ENCODE measurements around the gene NME1.
"Not testable (repeated sequence)": the region's sequence is repeated elsewhere in the genome, so short reads cannot be mapped to it uniquely, and the experiment has no call there.

Gene NME1

GRCh38 chr17:51153210-51154072, at the start of gene NME1:
NME1 (plus strand) TSS chr17:51153559; CDS start chr17:51155655, 2,096 bp downstream.
- peak; percentile 95 for DNase-seq (ENCODE audit: low read depth)

- DNase-seq (ENCODE audit: low read depth): no peak
These were observed 45.6 kb upstream of the NME1 start for GRCh38 chr17:51107778-51108177.

- DNase-seq (ENCODE audit: low read depth): not testable (repeated sequence)
These were observed 40.8 kb upstream of the NME1 start for GRCh38 chr17:51112303-51113222.

GRCh38 chr17:51115179-51115578, 38.2 kb upstream of the NME1 start:
- no peak for DNase-seq (ENCODE audit: low read depth)

GRCh38 chr17:51118330-51119195, 34.8 kb upstream of the NME1 start:
- DNase-seq (ENCODE audit: low read depth): no peak

- peak; percentile 18 for DNase-seq (ENCODE audit: low read depth)
These were observed 33.7 kb upstream of the NME1 start for GRCh38 chr17:51119415-51120356.

- peak; percentile 27 for DNase-seq (ENCODE audit: low read depth)
These were observed 33.0 kb upstream of the NME1 start for GRCh38 chr17:51120357-51120738.

- DNase-seq (ENCODE audit: low read depth): peak; percentile 82
These were observed 32.4 kb upstream of the NME1 start, which contains the start of gene SPAG9 for GRCh38 chr17:51120739-51121619. SPAG9 (minus strand) TSS chr17:51120868; CDS start chr17:51120656, 212 bp downstream.

- peak; percentile 67 for DNase-seq (ENCODE audit: low read depth)
These were observed 31.5 kb upstream of the NME1 start for GRCh38 chr17:51121620-51122472.

- DNase-seq (ENCODE audit: low read depth): not testable (repeated sequence)
These were observed 30.8 kb upstream of the NME1 start for GRCh38 chr17:51122473-51123115.

- no peak for DNase-seq (ENCODE audit: low read depth)
These were observed 28.5 kb upstream of the NME1 start for GRCh38 chr17:51124640-51125503.

GRCh38 chr17:51128076-51128475, 25.3 kb upstream of the NME1 start:
- no peak for DNase-seq (ENCODE audit: low read depth)

GRCh38 chr17:51132964-51133319, 20.4 kb upstream of the NME1 start:
- no peak for DNase-seq (ENCODE audit: low read depth)

- DNase-seq (ENCODE audit: low read depth): no peak
These were observed 20.0 kb upstream of the NME1 start for GRCh38 chr17:51133365-51133764.

- no peak for DNase-seq (ENCODE audit: low read depth)
These were observed 17.4 kb upstream of the NME1 start for GRCh38 chr17:51135956-51136355.

GRCh38 chr17:51142597-51142996, 10.8 kb upstream of the NME1 start:
- DNase-seq (ENCODE audit: low read depth): no peak

Measured in activated T-cell treated with anti-CD3 and anti-CD28 coated beads for 1 hour (primary cell).